Measurements from ENCODE around the gene TMEFF2.

TMEFF2 gene

DNA sequence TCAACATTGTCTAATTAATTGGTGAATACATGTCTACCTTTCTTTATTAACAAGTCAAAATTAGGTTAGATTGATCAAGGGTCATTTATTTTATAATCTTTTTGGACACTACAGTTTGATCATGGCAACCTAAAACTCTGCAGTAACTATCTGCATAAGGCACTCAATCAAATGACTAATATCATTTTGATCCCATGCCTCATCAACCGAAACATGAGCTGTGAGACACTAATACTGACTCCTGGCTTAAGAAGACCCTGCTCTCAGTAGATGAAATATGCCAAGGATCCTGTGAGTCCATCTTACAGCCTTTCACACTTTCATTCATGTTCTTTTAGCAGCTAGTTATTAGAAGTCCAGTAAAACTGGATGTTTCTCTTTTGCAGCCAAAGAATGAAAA is 178.5 kb downstream of the TMEFF2 start:
- no peaks in the 10 kb centered on the region for H3K9me3 ChIP-seq (ENCODE audit: control insufficient read depth, insufficient read depth, low read depth, low read length)
- TF ChIP-seq ZNF140 (tag by site-specific recombination; IDR thresholded peaks at IDR 0.05) (no peak), GLIS1 (tag by site-specific recombination; IDR thresholded peaks at IDR 0.05) (no peak), ZXDB (tag by site-specific recombination; IDR thresholded peaks at IDR 0.05) (no peak), ZNF324 (tag by site-specific recombination; IDR thresholded peaks at IDR 0.05) (no peak), SETDB1 (IDR thresholded peaks at IDR 0.05; ENCODE audit: insufficient read length, low read length) (no peak), ZNF837 (tag by site-specific recombination; IDR thresholded peaks at IDR 0.05) (no peak)
- TF ChIP-seq, protein P1, sequence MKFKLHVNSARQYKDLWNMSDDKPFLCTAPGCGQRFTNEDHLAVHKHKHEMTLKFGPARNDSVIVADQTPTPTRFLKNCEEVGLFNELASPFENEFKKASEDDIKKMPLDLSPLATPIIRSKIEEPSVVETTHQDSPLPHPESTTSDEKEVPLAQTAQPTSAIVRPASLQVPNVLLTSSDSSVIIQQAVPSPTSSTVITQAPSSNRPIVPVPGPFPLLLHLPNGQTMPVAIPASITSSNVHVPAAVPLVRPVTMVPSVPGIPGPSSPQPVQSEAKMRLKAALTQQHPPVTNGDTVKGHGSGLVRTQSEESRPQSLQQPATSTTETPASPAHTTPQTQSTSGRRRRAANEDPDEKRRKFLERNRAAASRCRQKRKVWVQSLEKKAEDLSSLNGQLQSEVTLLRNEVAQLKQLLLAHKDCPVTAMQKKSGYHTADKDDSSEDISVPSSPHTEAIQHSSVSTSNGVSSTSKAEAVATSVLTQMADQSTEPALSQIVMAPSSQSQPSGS (tag by site-specific recombination; IDR thresholded peaks at IDR 0.05; ENCODE audit: low read depth) = no peak
- TF ChIP-seq, protein P2, sequence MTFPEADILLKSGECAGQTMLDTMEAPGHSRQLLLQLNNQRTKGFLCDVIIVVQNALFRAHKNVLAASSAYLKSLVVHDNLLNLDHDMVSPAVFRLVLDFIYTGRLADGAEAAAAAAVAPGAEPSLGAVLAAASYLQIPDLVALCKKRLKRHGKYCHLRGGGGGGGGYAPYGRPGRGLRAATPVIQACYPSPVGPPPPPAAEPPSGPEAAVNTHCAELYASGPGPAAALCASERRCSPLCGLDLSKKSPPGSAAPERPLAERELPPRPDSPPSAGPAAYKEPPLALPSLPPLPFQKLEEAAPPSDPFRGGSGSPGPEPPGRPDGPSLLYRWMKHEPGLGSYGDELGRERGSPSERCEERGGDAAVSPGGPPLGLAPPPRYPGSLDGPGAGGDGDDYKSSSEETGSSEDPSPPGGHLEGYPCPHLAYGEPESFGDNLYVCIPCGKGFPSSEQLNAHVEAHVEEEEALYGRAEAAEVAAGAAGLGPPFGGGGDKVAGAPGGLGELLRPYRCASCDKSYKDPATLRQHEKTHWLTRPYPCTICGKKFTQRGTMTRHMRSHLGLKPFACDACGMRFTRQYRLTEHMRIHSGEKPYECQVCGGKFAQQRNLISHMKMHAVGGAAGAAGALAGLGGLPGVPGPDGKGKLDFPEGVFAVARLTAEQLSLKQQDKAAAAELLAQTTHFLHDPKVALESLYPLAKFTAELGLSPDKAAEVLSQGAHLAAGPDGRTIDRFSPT (tag by site-specific recombination; IDR thresholded peaks at IDR 0.05) = no peak
- ChIA-PET POLR2A (no interaction called here), CTCF (no interaction called here)
- no peak overlapping the region for H3K4me3 ChIP-seq (ENCODE audit: low read depth, low read length)
- no peaks in the 10 kb centered on the region for H3K4me1 ChIP-seq (ENCODE audit: control insufficient read depth, insufficient read depth, low read length)
- no peaks in the 10 kb centered on the region for H3K36me3 ChIP-seq (ENCODE audit: control insufficient read depth in 2 of 2, insufficient read depth in 1 of 2, low read length in 2 of 2)
- no peak overlapping the region for H3K27ac ChIP-seq (ENCODE audit: extremely low read depth, low read depth, low read length)

DNA sequence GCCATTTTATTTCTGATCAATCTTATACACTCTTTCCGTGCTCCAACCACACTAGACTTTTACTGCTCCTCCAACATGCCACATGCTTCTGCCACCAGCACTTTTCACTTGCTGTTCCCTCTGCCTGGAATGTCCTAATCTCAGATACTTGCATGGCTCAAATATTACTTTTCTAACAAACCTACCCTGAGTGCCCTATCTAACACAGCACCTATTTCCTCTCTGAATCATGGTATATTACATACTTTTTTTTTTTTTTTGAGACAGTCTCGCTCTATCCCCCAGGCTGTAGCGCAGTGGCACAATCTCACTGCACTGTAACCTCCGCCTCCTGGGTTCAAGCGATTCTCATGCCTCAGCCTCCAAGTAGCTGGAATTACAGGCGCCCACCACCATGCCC is 181.5 kb downstream of the TMEFF2 start:
- Histone ChIP-seq H3K36me3 (ENCODE audit: control insufficient read depth in 2 of 2, insufficient read depth in 1 of 2, low read length in 2 of 2) (no peaks in the 10 kb centered on the region), H3K4me3 (ENCODE audit: low read depth, low read length) (no peak overlapping the region), H3K27ac (ENCODE audit: extremely low read depth, low read depth, low read length) (no peak overlapping the region), H3K9me3 (ENCODE audit: control insufficient read depth, insufficient read depth, low read depth, low read length) (no peaks in the 10 kb centered on the region), H3K4me1 (ENCODE audit: control insufficient read depth, insufficient read depth, low read length) (no peaks in the 10 kb centered on the region; the same call in 1 of the 2 replicates)
- CTCF ChIA-PET = interaction anchor here (0.6 kb wide), 1 partner anchor 53 kb away, joined by 3 read pairs; no protein-coding TSS in a partner anchor
- POLR2A ChIA-PET = no interaction called here
- TF ChIP-seq, protein P3, sequence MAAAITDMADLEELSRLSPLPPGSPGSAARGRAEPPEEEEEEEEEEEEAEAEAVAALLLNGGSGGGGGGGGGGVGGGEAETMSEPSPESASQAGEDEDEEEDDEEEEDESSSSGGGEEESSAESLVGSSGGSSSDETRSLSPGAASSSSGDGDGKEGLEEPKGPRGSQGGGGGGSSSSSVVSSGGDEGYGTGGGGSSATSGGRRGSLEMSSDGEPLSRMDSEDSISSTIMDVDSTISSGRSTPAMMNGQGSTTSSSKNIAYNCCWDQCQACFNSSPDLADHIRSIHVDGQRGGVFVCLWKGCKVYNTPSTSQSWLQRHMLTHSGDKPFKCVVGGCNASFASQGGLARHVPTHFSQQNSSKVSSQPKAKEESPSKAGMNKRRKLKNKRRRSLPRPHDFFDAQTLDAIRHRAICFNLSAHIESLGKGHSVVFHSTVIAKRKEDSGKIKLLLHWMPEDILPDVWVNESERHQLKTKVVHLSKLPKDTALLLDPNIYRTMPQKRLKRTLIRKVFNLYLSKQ (tag by site-specific recombination; IDR thresholded peaks at IDR 0.05; ENCODE audit: borderline replicate concordance) = no peak
- TF ChIP-seq, protein P4, sequence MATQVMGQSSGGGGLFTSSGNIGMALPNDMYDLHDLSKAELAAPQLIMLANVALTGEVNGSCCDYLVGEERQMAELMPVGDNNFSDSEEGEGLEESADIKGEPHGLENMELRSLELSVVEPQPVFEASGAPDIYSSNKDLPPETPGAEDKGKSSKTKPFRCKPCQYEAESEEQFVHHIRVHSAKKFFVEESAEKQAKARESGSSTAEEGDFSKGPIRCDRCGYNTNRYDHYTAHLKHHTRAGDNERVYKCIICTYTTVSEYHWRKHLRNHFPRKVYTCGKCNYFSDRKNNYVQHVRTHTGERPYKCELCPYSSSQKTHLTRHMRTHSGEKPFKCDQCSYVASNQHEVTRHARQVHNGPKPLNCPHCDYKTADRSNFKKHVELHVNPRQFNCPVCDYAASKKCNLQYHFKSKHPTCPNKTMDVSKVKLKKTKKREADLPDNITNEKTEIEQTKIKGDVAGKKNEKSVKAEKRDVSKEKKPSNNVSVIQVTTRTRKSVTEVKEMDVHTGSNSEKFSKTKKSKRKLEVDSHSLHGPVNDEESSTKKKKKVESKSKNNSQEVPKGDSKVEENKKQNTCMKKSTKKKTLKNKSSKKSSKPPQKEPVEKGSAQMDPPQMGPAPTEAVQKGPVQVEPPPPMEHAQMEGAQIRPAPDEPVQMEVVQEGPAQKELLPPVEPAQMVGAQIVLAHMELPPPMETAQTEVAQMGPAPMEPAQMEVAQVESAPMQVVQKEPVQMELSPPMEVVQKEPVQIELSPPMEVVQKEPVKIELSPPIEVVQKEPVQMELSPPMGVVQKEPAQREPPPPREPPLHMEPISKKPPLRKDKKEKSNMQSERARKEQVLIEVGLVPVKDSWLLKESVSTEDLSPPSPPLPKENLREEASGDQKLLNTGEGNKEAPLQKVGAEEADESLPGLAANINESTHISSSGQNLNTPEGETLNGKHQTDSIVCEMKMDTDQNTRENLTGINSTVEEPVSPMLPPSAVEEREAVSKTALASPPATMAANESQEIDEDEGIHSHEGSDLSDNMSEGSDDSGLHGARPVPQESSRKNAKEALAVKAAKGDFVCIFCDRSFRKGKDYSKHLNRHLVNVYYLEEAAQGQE (tag by site-specific recombination; IDR thresholded peaks at IDR 0.05) = no peak

DNA sequence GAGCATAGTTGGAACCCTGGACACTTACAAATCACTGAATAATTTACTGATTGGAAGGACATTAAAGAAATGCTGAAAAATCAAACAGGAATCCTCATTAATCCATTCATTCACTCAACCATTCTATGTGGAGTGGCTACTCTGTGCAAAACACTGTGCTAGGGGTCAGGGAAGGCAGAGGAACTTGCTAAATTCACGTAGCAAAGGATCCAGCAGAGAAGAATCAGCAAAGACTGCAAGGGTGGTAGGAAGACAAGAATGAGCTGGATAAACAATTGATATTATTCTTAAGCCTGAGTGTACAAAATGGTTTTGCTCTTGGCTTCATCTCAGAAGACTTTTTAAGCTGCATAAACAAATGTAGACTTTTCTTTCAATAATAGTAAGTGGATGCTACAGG is 183.5 kb downstream of the TMEFF2 start:
- Histone ChIP-seq H3K27ac (ENCODE audit: extremely low read depth, low read depth, low read length) (no peak overlapping the region), H3K36me3 (ENCODE audit: control insufficient read depth in 2 of 2, insufficient read depth in 1 of 2, low read length in 2 of 2) (no peaks in the 10 kb centered on the region), H3K4me3 (ENCODE audit: low read depth, low read length) (no peak overlapping the region), H3K4me1 (ENCODE audit: control insufficient read depth, insufficient read depth, low read length) (no peaks in the 10 kb centered on the region; the same call in 1 of the 2 replicates), H3K9me3 (ENCODE audit: control insufficient read depth, insufficient read depth, low read depth, low read length) (no peaks in the 10 kb centered on the region)
- ChIA-PET CTCF (interaction anchor here (0.6 to 1.6 kb wide), 3 partner anchors 17 to 142 kb away, joined by 3 to 6 read pairs (median 5); no protein-coding TSS in a partner anchor), POLR2A (no interaction called here)
- TF ChIP-seq SP7 (tag by site-specific recombination; IDR thresholded peaks at IDR 0.05) (no peak), ZNF549 (tag by site-specific recombination; IDR thresholded peaks at IDR 0.05) (no peak), ZNF24 (tag by site-specific recombination; IDR thresholded peaks at IDR 0.05) (no peak), ZNF132 (tag by site-specific recombination; IDR thresholded peaks at IDR 0.05; ENCODE audit: borderline replicate concordance) (no peak), ZNF112 (tag by site-specific recombination; IDR thresholded peaks at IDR 0.05) (no peak), ZNF623 (tag by site-specific recombination; IDR thresholded peaks at IDR 0.05) (no peak), KLF7 (tag by site-specific recombination; IDR thresholded peaks at IDR 0.05; ENCODE audit: borderline replicate concordance) (no peak), ZNF777 (tag by site-specific recombination; IDR thresholded peaks at IDR 0.05; ENCODE audit: borderline replicate concordance) (no peak), SCRT2 (tag by site-specific recombination; IDR thresholded peaks at IDR 0.05) (no peak)

Measured in HEK293 (cell line).